HepG2 (cell line): ENCODE data around the gene SLC38A4. TPM values are rescaled to one million over a fixed set of nuclear protein-coding genes. Genes with fewer than 3 reads are reported as not detected.

Source experiments
- AHDC1 ChIP-seq: sonication (generic); formaldehyde crosslinking; IDR thresholded peaks from 2 replicates; pipeline ENCODE4 v1.5.1; 2020; ENCODE audit warnings: mild to moderate bottlenecking, missing genetic modification reagents, borderline replicate concordance
- BRF2 ChIP-seq: sonication (generic); formaldehyde crosslinking; IDR thresholded peaks from 2 replicates; pipeline ENCODE4 v1.8.1; 2022; ENCODE audit warnings: mild to moderate bottlenecking, missing genetic modification reagents
- EHMT2 ChIP-seq: fragments of 200-600 bp; sonication (generic); IDR thresholded peaks from 2 replicates; pipeline ENCODE4 v1.7.0; 2017; ENCODE audit warnings: antibody characterized with exemption, low read depth, low read length, borderline replicate concordance
- GATAD2A ChIP-seq: IDR thresholded peaks from 2 replicates; pipeline ENCODE4 v1.6.1; 2016
- GFI1 ChIP-seq: sonication (generic); formaldehyde crosslinking; IDR thresholded peaks from 2 replicates; pipeline ENCODE4 v1.5.0; 2020; ENCODE audit warnings: missing genetic modification reagents, mild to moderate bottlenecking, borderline replicate concordance
- MEIS2 ChIP-seq: sonication (generic); formaldehyde crosslinking; IDR thresholded peaks from 2 replicates; pipeline ENCODE4 v1.9.0; 2021; ENCODE audit warnings: mild to moderate bottlenecking, missing genetic modification reagents
- MLX ChIP-seq: IDR thresholded peaks from 2 replicates; pipeline ENCODE4 v1.6.1; 2016
- NFKBIZ ChIP-seq: IDR thresholded peaks from 2 replicates; pipeline ENCODE4 v1.6.1; 2018; ENCODE audit warnings: missing genetic modification reagents, missing compliant biosample characterization
- NR2C2 ChIP-seq: sonication (generic); formaldehyde crosslinking; IDR thresholded peaks from 2 replicates; pipeline ENCODE4 v1.4.0; 2020; ENCODE audit warnings: missing genetic modification reagents, mild to moderate bottlenecking, moderate library complexity, borderline replicate concordance
- PPARG ChIP-seq: conservative IDR thresholded peaks from 2 replicates; pipeline ENCODE4 v1.6.1; 2016; ENCODE audit warnings: missing biosample characterization, missing genetic modification reagents
- STAT5B ChIP-seq: sonication (generic); formaldehyde crosslinking; IDR thresholded peaks from 2 replicates; pipeline ENCODE4 v1.4.0; 2020; ENCODE audit warnings: missing genetic modification reagents
- TBX3 ChIP-seq: fragments of 450-650 bp; IDR thresholded peaks from 2 replicates; pipeline ENCODE4 v1.6.1; 2017; ENCODE audit warnings: antibody characterized with exemption, mild to moderate bottlenecking, inconsistent platforms, borderline replicate concordance
- TSC22D2 ChIP-seq: sonication (generic); formaldehyde crosslinking; IDR thresholded peaks from 2 replicates; pipeline ENCODE4 v1.5.1; 2020; ENCODE audit warnings: missing genetic modification reagents, mild to moderate bottlenecking, borderline replicate concordance
- YEATS4 ChIP-seq: sonication (generic); formaldehyde crosslinking; IDR thresholded peaks from 2 replicates; pipeline ENCODE4 v1.4.0; 2020; ENCODE audit warnings: missing genetic modification reagents, borderline replicate concordance
- ZBTB7B ChIP-seq: sonication (generic); formaldehyde crosslinking; IDR thresholded peaks from 2 replicates; pipeline ENCODE4 v1.4.0; 2020; ENCODE audit warnings: missing genetic modification reagents
- ZC3H4 ChIP-seq: sonication (generic); formaldehyde crosslinking; IDR thresholded peaks from 2 replicates; pipeline ENCODE4 v1.4.0; 2020; ENCODE audit warnings: missing genetic modification reagents, borderline replicate concordance
- ZNF331 ChIP-seq: sonication (generic); formaldehyde crosslinking; IDR thresholded peaks from 2 replicates; pipeline ENCODE4 v1.4.0; 2020; ENCODE audit warnings: missing genetic modification reagents
- ZNF333 ChIP-seq: sonication (generic); formaldehyde crosslinking; IDR thresholded peaks from 2 replicates; pipeline ENCODE4 v1.4.0; 2020; ENCODE audit warnings: mild to moderate bottlenecking, missing genetic modification reagents, borderline replicate concordance
- ZNF607 ChIP-seq: sonication (generic); formaldehyde crosslinking; IDR thresholded peaks from 2 replicates; pipeline ENCODE4 v1.5.1; 2020; ENCODE audit warnings: missing genetic modification reagents, mild to moderate bottlenecking, borderline replicate concordance
- ZNF629 ChIP-seq: sonication (generic); formaldehyde crosslinking; conservative IDR thresholded peaks from 2 replicates; pipeline ENCODE4 v1.5.0; 2020; ENCODE audit warnings: missing genetic modification reagents
- polyA plus RNA-seq, 8 experiments: library from polyadenylated mRNA; depleted of rRNA in 3 of 8; stranded (reverse) in 7 of 8; unstranded in 1 of 8; fragments of >200 nt; fragmentation: Illumina TruSeq in 4 of 8; extraction: Trizol in 4 of 8; gene quantifications; 2 replicates each; pipeline versions ENCODE4 v1.2.1 to v1.2.3, GENCODE V29; 2011 to 2016; ENCODE audit warnings: low read depth in 4 of 8, missing spikeins in 1 of 8, mixed read lengths in 1 of 8; ENCODE audit not compliant: insufficient read depth in 1 of 8
- total RNA-seq, 5 experiments: library from RNA; depleted of rRNA; stranded (reverse); fragments of >200 nt; fragmentation: Illumina TruSeq; extraction: Trizol; gene quantifications; 2 replicates each; pipeline ENCODE4 v1.2.3, GENCODE V29; 2016; ENCODE audit warnings: low read depth in 1 of 5
- TF ChIP-seq, protein P1 (sequence below): sonication (generic); formaldehyde crosslinking; IDR thresholded peaks from 2 replicates; pipeline ENCODE4 v1.4.0; 2020; ENCODE audit warnings: missing genetic modification reagents

Gene SLC38A4
- total and polyA plus RNA-seq, 2 of the 13 experiments (the other 11 are each of a cell fraction or from before 2014, with no cell fraction given), result 3.5 to 5.2 TPM

GRCh38 chr12:46814143-46814542 lies 11.7 kb downstream of the SLC38A4 start (continued):
- TF ChIP-seq PPARG (CRISPR knock-in tag) (peak; percentile 100), STAT5B (no peak), EHMT2 (peak; percentile 79; the same call in 1 of the 2 replicates), GFI1 (peak; percentile 94), NFKBIZ (CRISPR knock-in tag) (no peak), ZNF331 (CRISPR knock-in tag) (peak; percentile 60; the same call in 1 of the 2 replicates), GATAD2A (CRISPR knock-in tag) (peak; percentile 90), MEIS2 (CRISPR knock-in tag) (peak; percentile 88), ZNF629 (CRISPR knock-in tag) (0 out of 2 replicates have a peak, but pooled peaks have one; percentile 22), TBX3 (peak; percentile 93), ZBTB7B (peak; percentile 64; the same call in 1 of the 2 replicates), ZNF607 (CRISPR knock-in tag) (peak; percentile 48; the same call in 1 of the 2 replicates), MLX (CRISPR knock-in tag) (0 out of 2 replicates have a peak, but pooled peaks have one; percentile 52), YEATS4 (CRISPR knock-in tag) (peak; percentile 49; the same call in 1 of the 2 replicates), NR2C2 (CRISPR knock-in tag) (peak; percentile 82), AHDC1 (CRISPR knock-in tag) (peak; percentile 97), ZNF333 (CRISPR knock-in tag) (no peak), BRF2 (no peak), TSC22D2 (CRISPR knock-in tag) (no peak), ZC3H4 (CRISPR knock-in tag) (no peak)
- TF ChIP-seq, protein P1, sequence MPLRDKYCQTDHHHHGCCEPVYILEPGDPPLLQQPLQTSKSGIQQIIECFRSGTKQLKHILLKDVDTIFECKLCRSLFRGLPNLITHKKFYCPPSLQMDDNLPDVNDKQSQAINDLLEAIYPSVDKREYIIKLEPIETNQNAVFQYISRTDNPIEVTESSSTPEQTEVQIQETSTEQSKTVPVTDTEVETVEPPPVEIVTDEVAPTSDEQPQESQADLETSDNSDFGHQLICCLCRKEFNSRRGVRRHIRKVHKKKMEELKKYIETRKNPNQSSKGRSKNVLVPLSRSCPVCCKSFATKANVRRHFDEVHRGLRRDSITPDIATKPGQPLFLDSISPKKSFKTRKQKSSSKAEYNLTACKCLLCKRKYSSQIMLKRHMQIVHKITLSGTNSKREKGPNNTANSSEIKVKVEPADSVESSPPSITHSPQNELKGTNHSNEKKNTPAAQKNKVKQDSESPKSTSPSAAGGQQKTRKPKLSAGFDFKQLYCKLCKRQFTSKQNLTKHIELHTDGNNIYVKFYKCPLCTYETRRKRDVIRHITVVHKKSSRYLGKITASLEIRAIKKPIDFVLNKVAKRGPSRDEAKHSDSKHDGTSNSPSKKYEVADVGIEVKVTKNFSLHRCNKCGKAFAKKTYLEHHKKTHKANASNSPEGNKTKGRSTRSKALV (CRISPR knock-in tag), result 0 out of 2 replicates have a peak, but pooled peaks have one; percentile 33
